HG03135 (cell line): ENCODE results near the gene CREM.
A peak's percentile ranks its signal among the peaks of the same experiment; 100 is the strongest.

Experiments
- ATAC-seq: cut with Tn5 transposase; IDR thresholded peaks from one replicate; pipeline ENCODE4 v1.9.1; 2021; ENCODE audit warnings: mild to moderate bottlenecking, moderate library complexity; ENCODE audit not compliant: unreplicated experiment

CREM gene

GRCh38 chr10:35217455-35217854, 90.8 kb downstream of the CREM start:
- ATAC-seq: no peak

GRCh38 chr10:35218339-35218955, 91.8 kb downstream of the CREM start:
- ATAC-seq: peak; percentile 77

- ATAC-seq: no peak
These were observed 92.6 kb downstream of the CREM start for GRCh38 chr10:35219292-35219691.

- no peak for ATAC-seq
These were observed 93.5 kb downstream of the CREM start for GRCh38 chr10:35219891-35220890.

GRCh38 chr10:35223016-35223415, 96.4 kb downstream of the CREM start:
- no peak for ATAC-seq

- ATAC-seq: no peak
These were observed 97.5 kb downstream of the CREM start for GRCh38 chr10:35224045-35224740.

- no peak for ATAC-seq
These were observed 98.6 kb downstream of the CREM start for GRCh38 chr10:35225204-35225603.

GRCh38 chr10:35226507-35226906, 99.9 kb downstream of the CREM start:
- no peak for ATAC-seq

GRCh38 chr10:35228058-35228457, 101.4 kb downstream of the CREM start:
- ATAC-seq: no peak

GRCh38 chr10:35231646-35232045, 105.0 kb downstream of the CREM start:
- ATAC-seq: no peak

GRCh38 chr10:35232527-35232926, 105.9 kb downstream of the CREM start:
- no peak for ATAC-seq

GRCh38 chr10:35234073-35234472, 107.4 kb downstream of the CREM start:
- ATAC-seq: no peak

- no peak for ATAC-seq
These were observed 110.1 kb downstream of the CREM start for GRCh38 chr10:35236739-35237138.

- ATAC-seq: no peak
These were observed 111.3 kb downstream of the CREM start for GRCh38 chr10:35237766-35238512.

GRCh38 chr10:35244549-35244948, 117.9 kb downstream of the CREM start:
- ATAC-seq: no peak

GRCh38 chr10:35246770-35247343, 120.2 kb downstream of the CREM start:
- ATAC-seq: no peak

GRCh38 chr10:35251373-35252100, 124.9 kb downstream of the CREM start:
- no peak for ATAC-seq

- no peak for ATAC-seq
These were observed 130.7 kb downstream of the CREM start for GRCh38 chr10:35257057-35257983.
